Measurements from ENCODE around the gene LUZP2.
"Not testable (repeated sequence)": the region's sequence is repeated elsewhere in the genome, so short reads cannot be mapped to it uniquely, and the experiment has no call there.

The LUZP2 gene

DNA sequence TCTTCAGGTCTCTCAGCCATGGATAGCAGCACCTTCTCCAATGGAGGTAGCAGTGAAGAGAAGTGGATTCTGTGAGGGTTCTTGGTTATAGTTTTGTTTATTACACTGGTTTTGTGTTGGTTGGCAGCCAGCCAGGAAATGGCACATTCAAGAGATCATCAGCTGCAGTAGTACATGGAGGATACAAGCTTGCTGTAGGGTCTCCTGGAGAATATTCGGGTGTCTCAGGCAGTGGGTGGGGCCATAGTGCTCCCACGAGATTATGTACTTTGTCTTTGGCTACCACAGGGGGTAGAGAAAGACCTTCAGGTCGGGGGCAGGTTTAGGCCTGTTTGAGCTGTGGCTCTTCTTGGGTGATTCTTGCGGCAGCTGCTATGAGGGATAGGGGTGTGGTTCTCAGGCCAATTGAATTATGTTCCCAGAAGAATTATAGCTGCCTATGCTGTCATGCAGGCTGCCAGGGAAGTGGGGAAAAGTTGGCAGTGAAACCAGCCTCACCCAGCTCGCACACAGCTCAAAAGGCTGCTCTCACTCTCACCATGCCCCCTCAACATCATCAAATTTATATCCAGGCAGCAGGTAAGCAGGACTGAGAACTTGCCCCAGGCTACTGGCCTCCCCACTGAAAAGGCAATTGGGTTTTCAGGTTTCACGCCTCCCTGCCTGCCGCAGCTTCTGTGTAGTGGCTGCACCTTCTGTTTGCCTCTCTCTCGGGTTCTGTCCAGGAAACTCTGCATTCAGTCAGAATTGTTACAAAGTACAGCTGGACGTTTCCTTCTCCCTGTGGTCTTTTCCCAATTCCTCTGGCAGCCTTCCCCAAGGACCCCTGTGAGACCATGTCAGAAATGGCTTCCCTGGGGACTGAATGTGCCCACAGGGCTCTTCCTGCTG lies 435.5 kb downstream of the LUZP2 start:
- no peak for DNase-seq

GRCh38 chr11:24934733-24935439 lies 438.0 kb downstream of the LUZP2 start:
- DNase-seq = no peak

DNA sequence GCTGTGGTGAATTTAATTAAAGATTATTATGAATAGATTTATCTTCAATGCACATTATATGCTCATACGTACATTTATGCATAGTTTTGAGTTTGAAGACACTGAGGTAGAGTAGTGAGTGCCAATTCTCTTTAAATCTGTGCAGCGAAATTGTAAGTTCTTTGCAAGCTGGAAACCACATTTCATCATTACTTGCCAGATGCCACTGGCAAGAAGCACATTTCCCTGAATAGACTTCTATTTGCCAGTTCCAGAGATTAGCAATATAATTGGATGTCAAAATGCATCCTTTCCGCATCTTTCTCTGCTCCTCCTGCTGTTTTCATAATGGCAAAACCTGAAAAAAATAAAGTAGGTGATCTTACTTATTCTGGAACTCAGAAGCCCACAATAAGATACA lies 448.0 kb downstream of the LUZP2 start:
- DNase-seq = no peak

DNA sequence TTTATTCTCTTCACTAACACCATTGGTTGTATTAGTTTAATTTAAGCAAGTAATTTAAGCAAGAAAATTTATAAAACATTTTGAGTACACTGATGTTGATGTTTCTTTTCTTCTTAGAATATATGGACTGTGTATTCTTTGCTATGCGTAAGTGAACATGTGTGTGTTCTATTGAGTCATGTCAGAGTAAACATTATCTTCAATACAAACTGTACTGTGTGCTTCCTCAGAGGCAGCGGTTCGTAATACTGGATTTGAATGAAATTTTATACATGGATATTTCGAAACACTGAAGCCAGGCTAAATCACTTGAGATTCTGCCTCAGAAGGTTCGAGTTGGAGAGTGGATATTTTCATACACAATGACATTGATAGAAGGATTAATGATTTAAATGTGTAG lies 452.6 kb downstream of the LUZP2 start:
- no peak for DNase-seq

DNA sequence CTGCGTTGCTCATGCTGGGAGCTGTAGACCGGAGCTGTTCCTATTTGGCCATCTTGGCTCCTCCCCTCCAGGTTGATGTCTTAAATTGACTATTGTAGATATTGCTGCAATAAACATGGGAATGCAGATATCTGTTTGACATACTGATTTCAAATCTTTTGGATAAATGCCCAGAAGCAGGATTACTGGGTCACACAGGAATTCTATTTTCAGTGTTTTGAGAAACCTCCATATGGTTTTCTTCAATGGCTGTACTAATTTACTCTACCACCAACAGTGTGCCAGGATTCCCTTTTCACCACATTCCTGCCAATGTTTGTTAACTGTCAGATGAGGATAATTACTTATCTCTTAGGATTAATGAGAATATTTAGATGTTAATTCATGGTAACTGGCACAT lies 467.0 kb downstream of the LUZP2 start:
- DNase-seq = no peak

DNA sequence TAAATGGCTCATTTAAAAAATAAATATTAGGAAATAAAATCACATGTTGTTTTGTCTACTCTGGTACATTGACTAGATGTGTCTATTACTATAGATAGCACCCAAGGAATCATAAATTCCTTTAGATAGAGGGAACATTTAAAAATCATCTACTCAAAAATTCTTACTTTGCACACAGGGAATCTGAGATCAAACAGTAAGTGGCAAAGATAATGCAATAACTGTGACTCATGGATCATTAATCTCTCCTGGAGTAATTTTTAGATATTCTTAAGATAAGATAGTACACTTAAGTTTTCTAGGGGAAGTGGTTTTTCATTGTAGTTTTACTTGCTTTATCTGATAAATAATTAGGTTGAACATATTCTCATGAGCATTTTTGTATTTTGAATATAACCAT lies 468.9 kb downstream of the LUZP2 start:
- DNase-seq = no peak

DNA sequence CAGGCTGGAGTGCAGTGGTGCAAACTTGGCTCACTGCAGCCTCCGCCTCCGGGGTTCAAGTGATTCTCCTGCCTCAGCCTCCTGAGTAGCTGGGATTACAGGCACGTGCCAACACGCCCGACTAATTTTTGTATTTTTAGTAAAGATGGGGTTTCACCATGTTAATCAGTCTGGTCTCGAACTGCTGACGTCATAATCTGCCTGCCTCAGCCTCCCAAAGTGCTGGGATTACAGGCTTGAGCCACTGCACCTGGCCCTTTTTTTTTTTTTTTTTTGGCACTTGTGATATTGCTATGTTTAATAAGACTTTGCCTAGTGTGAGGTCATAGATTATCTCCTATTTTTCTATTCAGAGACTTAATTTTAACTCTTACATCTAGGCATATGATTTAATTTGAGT lies 497.1 kb downstream of the LUZP2 start:
- not testable (repeated sequence) for DNase-seq

GRCh38 chr11:24999929-25000328 lies 503.1 kb downstream of the LUZP2 start:
- not testable (repeated sequence) for DNase-seq

DNA sequence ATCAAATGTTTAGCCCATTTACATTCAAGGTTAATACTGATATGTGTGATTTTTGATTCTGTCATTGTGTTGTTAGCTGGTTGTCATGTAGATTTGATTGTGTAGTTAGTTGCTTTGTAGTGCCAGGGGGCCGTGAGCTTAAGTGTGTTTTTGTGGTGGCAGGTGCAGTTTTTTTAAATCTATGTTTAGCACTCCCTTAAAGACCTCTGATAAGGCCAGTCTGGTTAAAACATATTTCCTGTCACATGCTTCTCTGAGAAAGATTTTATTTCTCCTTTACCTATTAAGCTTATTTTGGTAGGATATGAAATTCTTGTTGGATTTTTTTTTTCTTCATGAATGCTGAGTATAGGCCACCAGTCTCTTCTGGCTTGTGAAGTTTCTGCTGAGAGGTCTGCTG lies 540.6 kb downstream of the LUZP2 start:
- no peak for DNase-seq

- DNase-seq = no peak
Measured at GRCh38 chr11:25038131-25038530, 541.3 kb downstream of the LUZP2 start.

- no peak for DNase-seq
Measured at GRCh38 chr11:25039165-25039564, 542.3 kb downstream of the LUZP2 start.

- no peak for DNase-seq
Measured at GRCh38 chr11:25048632-25049031, 551.8 kb downstream of the LUZP2 start.

GRCh38 chr11:25052844-25053243 lies 556.0 kb downstream of the LUZP2 start:
- DNase-seq = no peak

- no peak for DNase-seq
Measured at GRCh38 chr11:25057861-25058260, 561.0 kb downstream of the LUZP2 start.

- DNase-seq = no peak
Measured at GRCh38 chr11:25065746-25066145, 568.9 kb downstream of the LUZP2 start.

DNA sequence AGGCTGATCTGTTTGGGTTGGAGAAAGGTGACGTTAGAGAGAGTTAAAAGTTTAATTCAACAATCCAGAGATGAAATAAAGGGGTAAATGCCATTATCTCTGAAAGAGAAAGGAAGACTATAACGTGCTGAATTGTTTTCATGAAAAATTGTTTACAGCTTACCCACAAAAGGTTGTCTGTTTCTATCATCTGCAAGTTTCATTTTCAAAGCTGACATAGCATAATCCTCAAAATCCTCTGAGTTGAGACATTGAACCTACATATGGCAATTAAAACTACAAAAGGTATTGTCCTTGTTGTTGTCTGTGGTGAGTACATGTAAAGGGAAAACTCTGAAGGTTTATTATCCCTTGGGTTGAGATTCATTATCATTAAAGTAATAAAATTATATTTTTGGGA lies 569.9 kb downstream of the LUZP2 start:
- DNase-seq = no peak

GRCh38 chr11:25068451-25068850 lies 571.6 kb downstream of the LUZP2 start:
- no peak for DNase-seq

DNA sequence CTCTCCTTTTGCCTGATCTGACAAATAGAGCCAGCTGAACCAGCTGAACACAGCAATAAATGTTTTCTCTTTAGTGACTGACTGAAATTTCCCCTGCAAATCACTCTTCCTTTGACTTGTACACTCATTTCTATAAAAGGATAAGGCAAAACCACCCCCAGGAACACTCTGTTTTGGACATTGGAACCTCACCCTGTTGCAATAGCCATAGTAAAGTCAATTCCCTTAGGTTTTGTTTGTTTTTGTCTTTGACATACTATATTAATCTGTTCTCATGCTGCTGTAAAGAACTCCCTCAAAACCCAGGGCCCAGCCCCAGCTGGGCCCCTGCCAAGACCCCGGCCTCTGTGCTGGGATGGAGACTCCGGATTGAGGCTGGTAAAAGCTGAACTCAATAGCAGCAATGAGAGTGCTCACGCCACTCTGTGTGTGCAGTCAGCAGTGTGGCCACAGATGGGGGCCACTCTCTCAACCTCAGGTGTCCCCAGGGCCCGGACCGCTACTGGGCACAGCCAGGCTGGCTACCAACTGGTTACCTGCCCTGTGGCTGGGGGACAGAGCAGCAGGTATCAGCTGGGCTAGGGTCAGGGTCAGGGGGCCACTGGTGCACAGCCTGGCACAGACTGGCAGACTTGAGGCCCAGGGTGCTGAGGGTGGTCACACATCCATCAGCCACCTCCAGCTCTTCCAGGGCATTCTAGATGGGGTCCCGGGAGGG lies 597.4 kb downstream of the LUZP2 start:
- DNase-seq = no peak

DNA sequence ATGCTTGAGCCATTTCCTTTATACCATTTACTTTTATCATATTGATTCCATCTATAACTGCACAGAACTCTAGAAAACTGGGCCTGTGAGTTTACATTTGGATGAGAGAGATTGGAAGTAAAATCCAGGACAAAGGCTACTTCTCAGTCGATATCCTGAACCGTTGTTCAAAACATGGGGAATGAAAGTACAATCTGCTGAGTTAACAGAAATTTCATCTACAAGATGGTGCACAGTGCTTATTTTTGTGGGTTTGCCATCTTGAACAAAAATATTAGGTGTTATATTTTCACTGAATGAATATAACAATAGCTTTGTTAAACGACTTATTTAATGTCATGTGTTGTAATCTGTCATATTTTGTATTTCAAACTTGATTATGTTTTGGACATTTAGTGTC lies 622.6 kb downstream of the LUZP2 start:
- no peak for DNase-seq
